ENCODE results near the gene TEX19.
A peak's percentile ranks its signal among the peaks of the same experiment; 100 is the strongest.

TEX19 gene

DNA sequence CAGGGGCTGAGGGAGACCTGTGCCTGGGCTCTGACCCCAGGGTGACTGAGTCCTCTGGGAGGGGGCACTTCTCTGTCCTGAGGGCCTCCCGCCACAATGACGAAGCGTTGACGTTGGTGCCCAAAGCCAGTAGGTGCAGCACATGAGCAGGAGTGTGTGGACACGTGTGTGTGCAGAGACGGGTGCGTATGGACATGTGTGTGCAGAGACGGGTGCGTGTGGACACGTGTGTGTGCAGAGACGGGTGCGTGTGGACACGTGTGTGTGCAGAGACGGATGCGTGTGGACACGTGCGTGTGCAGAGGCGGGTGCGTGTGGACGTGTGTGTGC, 40.9 kb upstream of the TEX19 start:
- Mint-ChIP-seq H3K27me3 (no peaks in the 10 kb centered on the region), H3K9me3 (no peaks in the 10 kb centered on the region), H3K4me1 (ENCODE audit: low read depth in 2 of 2) (peaks cover 15 to 21% of the 10 kb centered on the region in 2 donors), H3K27ac (no peak overlapping the region), H3K36me3 (ENCODE audit: insufficient read depth) (peaks cover 32% of the 10 kb centered on the region), H3K4me3 (no peak overlapping the region)
- ATAC-seq (replicated peaks) (no peak), DNase-seq (no peak)

DNA sequence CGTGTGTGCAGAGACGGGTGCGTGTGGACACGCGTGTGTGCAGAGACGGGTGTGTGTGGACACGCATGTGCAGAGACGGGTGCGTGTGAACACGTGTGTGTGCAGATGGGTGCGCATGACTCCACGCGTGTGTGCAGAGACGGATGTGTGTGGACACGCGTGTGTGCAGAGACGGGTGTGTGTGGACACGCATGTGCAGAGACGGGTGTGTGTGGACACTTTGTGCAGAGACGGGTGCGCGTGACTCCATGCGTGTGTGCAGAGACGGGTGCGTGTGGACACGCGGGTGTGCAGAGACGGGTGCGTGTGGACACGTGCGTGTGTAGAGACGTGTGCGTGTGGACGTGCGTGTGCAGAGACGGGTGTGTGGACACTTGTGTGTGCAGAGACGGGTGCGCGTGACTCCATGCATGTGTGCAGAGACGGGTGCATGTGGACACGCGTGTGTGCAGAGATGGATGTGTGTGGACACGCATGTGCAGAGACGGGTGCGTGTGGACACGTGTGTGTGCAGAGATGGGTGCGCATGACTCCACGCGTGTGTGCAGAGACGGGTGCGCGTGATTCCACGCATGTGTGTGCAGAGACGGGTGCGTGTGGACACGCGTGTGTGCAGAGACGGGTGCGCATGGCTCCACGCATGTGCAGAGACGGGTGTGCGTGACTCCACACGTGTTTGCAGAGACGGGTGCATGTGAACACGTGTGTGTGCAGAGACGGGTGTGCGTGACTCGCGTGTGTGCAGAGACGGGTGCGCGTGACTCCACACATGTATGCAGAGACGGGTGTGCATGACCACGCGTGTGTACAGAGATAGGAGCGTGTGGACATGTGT, 40.1 kb upstream of the TEX19 start:
- Mint-ChIP-seq H3K4me1 (ENCODE audit: low read depth in 2 of 2) (peaks cover 15 to 19% of the 10 kb centered on the region in 2 donors), H3K36me3 (ENCODE audit: insufficient read depth) (peaks cover 23% of the 10 kb centered on the region), H3K9me3 (no peaks in the 10 kb centered on the region), H3K27me3 (no peaks in the 10 kb centered on the region), H3K27ac (no peak overlapping the region), H3K4me3 (no peak overlapping the region)
- ATAC-seq (replicated peaks) (no peak), DNase-seq (no peak)

GRCh38 chr17:82319619-82320062, 39.4 kb upstream of the TEX19 start:
- no peak overlapping the region for H3K27ac Mint-ChIP-seq
- H3K9me3 Mint-ChIP-seq, result no peaks in the 10 kb centered on the region
- H3K4me1 Mint-ChIP-seq (ENCODE audit: low read depth in 2 of 2), result peaks cover 15 to 18% of the 10 kb centered on the region in 2 donors
- ATAC-seq (replicated peaks) (no peak), DNase-seq (no peak)
- H3K27me3 Mint-ChIP-seq, result no peaks in the 10 kb centered on the region
- H3K36me3 Mint-ChIP-seq (ENCODE audit: insufficient read depth), result peaks cover 21% of the 10 kb centered on the region
- H3K4me3 Mint-ChIP-seq, result no peak overlapping the region

DNA sequence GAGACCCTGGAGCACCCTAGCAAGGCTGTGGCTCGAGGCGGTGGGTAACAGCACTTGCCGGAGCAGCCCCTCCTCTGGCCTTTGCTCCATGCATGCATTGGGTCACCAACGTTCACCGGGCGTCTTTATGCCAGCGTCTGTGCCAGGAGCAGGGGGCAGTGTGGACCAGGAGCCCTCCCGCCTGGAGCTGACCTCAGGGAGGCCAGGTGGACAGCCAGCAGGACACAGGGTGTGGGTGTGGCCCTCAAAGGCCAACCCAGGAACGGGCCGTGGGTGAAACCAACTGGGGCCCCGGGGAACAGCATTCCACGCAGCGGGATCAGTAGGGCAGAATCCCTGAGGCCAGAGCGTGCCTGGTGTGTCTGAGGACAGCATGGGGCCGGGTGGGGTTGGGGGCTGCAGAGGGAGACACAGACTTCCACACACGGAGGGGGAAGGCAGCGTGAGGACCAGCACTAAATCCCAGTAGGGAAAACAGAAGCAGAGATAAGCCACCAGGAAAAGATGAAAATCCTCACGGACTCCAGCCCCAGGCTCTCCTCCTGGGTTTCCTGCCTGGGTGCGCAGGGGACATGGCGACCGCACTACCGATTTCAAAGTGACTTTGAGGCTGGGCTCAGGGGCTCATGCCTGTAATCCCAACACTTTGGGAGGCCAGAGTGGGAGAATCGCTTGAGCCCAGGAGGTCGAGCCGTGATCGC, 38.8 kb upstream of the TEX19 start:
- Mint-ChIP-seq H3K27ac (peak overlapping the region in 1 of 2 donors; percentile 73), H3K9me3 (no peaks in the 10 kb centered on the region), H3K4me1 (ENCODE audit: low read depth in 2 of 2) (peaks cover 15 to 23% of the 10 kb centered on the region in 2 donors), H3K4me3 (peak overlapping the region; percentile 53 to 67), H3K36me3 (ENCODE audit: insufficient read depth) (peaks cover 21% of the 10 kb centered on the region), H3K27me3 (no peaks in the 10 kb centered on the region)
- no peak for DNase-seq
- no peak for ATAC-seq (replicated peaks)

GRCh38 chr17:82320956-82321927, 37.8 kb upstream of the TEX19 start:
- Mint-ChIP-seq H3K4me3 (peak overlapping the region; percentile 67 to 69), H3K36me3 (ENCODE audit: insufficient read depth) (peaks cover 21% of the 10 kb centered on the region), H3K27me3 (no peaks in the 10 kb centered on the region), H3K9me3 (no peaks in the 10 kb centered on the region), H3K4me1 (ENCODE audit: low read depth in 2 of 2) (peaks cover 7 to 15% of the 10 kb centered on the region in 2 donors), H3K27ac (peak overlapping the region; percentile 73 to 81)
- DNase-seq, result peak; percentile 59 to 71 (median 71)
- ATAC-seq (replicated peaks), result peak; percentile 63

GRCh38 chr17:82321947-82322466, 37.0 kb upstream of the TEX19 start:
- ATAC-seq (replicated peaks) (no peak), DNase-seq (no peak)
- H3K4me1 Mint-ChIP-seq (ENCODE audit: low read depth in 2 of 2), result peaks cover 7 to 11% of the 10 kb centered on the region in 2 donors
- no peaks in the 10 kb centered on the region for H3K27me3 Mint-ChIP-seq
- peak overlapping the region; percentile 44 to 73 for H3K27ac Mint-ChIP-seq
- no peaks in the 10 kb centered on the region for H3K9me3 Mint-ChIP-seq
- H3K4me3 Mint-ChIP-seq, result no peak overlapping the region
- H3K36me3 Mint-ChIP-seq (ENCODE audit: insufficient read depth), result peaks cover 16% of the 10 kb centered on the region

GRCh38 chr17:82322526-82323453, 36.3 kb upstream of the TEX19 start:
- Mint-ChIP-seq H3K36me3 (ENCODE audit: insufficient read depth) (peaks cover 12% of the 10 kb centered on the region), H3K4me1 (ENCODE audit: low read depth in 2 of 2) (peaks cover 4 to 7% of the 10 kb centered on the region in 2 donors), H3K9me3 (no peaks in the 10 kb centered on the region), H3K27ac (peak overlapping the region; percentile 44 to 49), H3K4me3 (no peak overlapping the region), H3K27me3 (no peaks in the 10 kb centered on the region)
- ATAC-seq (replicated peaks), result no peak
- DNase-seq, result no peak

GRCh38 chr17:82323514-82324234, 35.4 kb upstream of the TEX19 start:
- H3K36me3 Mint-ChIP-seq (ENCODE audit: insufficient read depth), result peaks cover 12% of the 10 kb centered on the region
- DNase-seq, result no peak
- H3K27me3 Mint-ChIP-seq, result no peaks in the 10 kb centered on the region
- H3K9me3 Mint-ChIP-seq, result no peaks in the 10 kb centered on the region
- H3K4me1 Mint-ChIP-seq (ENCODE audit: low read depth in 2 of 2), result peaks cover 4 to 7% of the 10 kb centered on the region in 2 donors
- no peak for ATAC-seq (replicated peaks)
- no peak overlapping the region for H3K4me3 Mint-ChIP-seq
- peak overlapping the region in 1 of 2 donors; percentile 49 for H3K27ac Mint-ChIP-seq

DNA sequence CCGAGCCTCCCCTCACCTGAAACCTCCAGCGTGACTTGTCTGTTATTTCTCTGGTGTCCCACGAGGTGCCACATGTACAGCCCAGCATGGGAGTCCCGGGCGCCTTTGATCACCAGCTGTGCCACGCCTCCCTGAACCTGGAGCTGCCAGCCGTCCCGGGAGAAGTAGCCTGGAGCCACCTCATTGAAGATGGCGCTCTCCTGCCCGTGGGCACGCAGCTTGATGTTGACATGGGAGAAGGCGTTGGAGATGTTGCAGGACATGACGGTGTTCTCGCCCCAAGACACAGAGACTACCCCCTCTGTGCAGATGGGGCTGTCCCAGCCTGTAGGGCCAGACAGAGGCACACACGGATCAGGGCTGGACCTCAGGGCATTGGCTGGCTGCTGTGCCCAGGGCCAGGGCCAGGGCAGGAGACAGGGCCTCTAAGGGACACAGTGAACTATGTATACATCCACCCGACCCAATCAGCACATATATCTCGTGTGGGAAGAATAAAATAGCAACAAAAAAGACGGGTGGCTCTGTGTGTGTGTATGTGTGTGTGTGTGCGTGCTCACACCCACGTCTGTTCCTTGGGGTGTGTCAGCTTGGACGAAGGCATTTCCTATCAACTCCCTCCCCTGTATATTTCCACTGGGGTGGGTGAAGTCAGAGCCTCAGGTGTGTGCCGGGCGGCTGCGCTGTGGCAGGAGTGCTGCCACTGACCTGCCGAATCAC, 34.3 kb upstream of the TEX19 start:
- peaks cover 14% of the 10 kb centered on the region for H3K36me3 Mint-ChIP-seq (ENCODE audit: insufficient read depth)
- H3K4me3 Mint-ChIP-seq, result no peak overlapping the region
- no peaks in the 10 kb centered on the region for H3K9me3 Mint-ChIP-seq
- DNase-seq, result no peak
- H3K4me1 Mint-ChIP-seq (ENCODE audit: low read depth in 2 of 2), result peaks cover 4 to 7% of the 10 kb centered on the region in 2 donors
- H3K27me3 Mint-ChIP-seq, result no peaks in the 10 kb centered on the region
- ATAC-seq (replicated peaks), result no peak
- peak overlapping the region in 1 of 2 donors; percentile 58 for H3K27ac Mint-ChIP-seq

GRCh38 chr17:82325286-82326180, 33.5 kb upstream of the TEX19 start:
- peaks cover 4 to 7% of the 10 kb centered on the region in 2 donors for H3K4me1 Mint-ChIP-seq (ENCODE audit: low read depth in 2 of 2)

More at GRCh38 chr17:82325286-82326180, 33.5 kb upstream of the TEX19 start:
- Mint-ChIP-seq H3K27me3 (no peaks in the 10 kb centered on the region), H3K36me3 (ENCODE audit: insufficient read depth) (peaks cover 10% of the 10 kb centered on the region), H3K9me3 (no peaks in the 10 kb centered on the region), H3K4me3 (no peak overlapping the region), H3K27ac (peak overlapping the region in 1 of 2 donors; percentile 58)
- no peak for DNase-seq
- no peak for ATAC-seq (replicated peaks)

All from effector memory CD8-positive, alpha-beta T cell (primary cell).